Activated T-cell treated with anti-CD3 and anti-CD28 coated beads, Interleukin-2, amount 50 U/mL, for 72 hours (primary cell): ENCODE measurements around the gene CD70. TPM values are rescaled to one million over a fixed set of nuclear protein-coding genes. Genes with fewer than 3 reads are reported as not detected.
"Not testable (repeated sequence)": the region's sequence is repeated elsewhere in the genome, so short reads cannot be mapped to it uniquely, and the experiment has no call there.

Source experiments
- ATAC-seq, 2 donors: fragments of 150-1000 bp; cut with Tn5 transposase; replicated peaks in 1 of 2; 2 replicates each; pipeline ENCODE4 v1.10.0; 2021; ENCODE audit warnings: moderate library complexity in 2 of 2, mild to moderate bottlenecking in 1 of 2
- DNase-seq, 2 donors: peaks; one replicate each; pipeline ENCODE4 v3.0.0; 2021 to 2022; ENCODE audit warnings: mixed read lengths in 1 of 2
- H3K27ac Mint-ChIP-seq: one replicate; pipeline ENCODE4 v1.8.0; 2022; ENCODE audit warnings: mild to moderate bottlenecking, moderate library complexity, mixed read lengths
- H3K27me3 Mint-ChIP-seq: one replicate; pipeline ENCODE4 v1.8.0; 2022; ENCODE audit warnings: low read depth, mixed read lengths
- H3K36me3 Mint-ChIP-seq, 2 donors: one replicate each; pipeline ENCODE4 v1.8.0; 2022; ENCODE audit warnings: mixed read lengths in 2 of 2, mild to moderate bottlenecking in 1 of 2; ENCODE audit not compliant: insufficient read depth in 2 of 2
- H3K4me1 Mint-ChIP-seq: one replicate; pipeline ENCODE4 v1.8.0; 2022; ENCODE audit warnings: low read depth, mixed read lengths
- H3K4me3 Mint-ChIP-seq, 2 donors: one replicate each; pipeline ENCODE4 v1.8.0; 2022; ENCODE audit warnings: mild to moderate bottlenecking in 2 of 2, mixed read lengths in 2 of 2, moderate library complexity in 2 of 2
- H3K9me3 Mint-ChIP-seq, 2 donors: one replicate each; pipeline ENCODE4 v1.8.0; 2022; ENCODE audit warnings: mixed read lengths in 2 of 2
- total RNA-seq, 2 donors: library from RNA; stranded (reverse); gene quantifications; one replicate each; pipeline ENCODE4 v1.2.3, GENCODE V29; 2022

Gene CD70
- total RNA-seq, 2 donors from 2014 or later, result 25.0 to 31.5 TPM

DNA sequence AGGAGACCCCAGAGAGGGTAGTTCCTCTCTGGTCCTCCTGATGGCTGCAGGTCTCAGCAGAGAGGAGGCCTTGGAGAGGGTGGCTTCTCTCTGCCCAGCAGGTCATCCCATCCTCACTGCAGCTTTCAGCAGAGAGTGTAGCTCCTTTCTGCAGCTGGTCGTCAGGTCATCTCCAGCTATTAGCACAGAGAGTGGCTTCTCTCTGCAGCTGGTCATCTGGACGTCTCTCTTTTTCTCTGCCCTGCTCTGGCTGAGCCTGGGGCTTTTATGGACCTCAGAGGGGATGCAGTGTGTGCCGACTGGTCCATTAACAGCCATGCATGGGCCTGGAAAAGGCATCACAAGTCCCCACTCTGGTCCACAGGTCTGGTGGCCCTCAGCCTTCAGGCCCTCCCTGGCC is 39.9 kb downstream of the CD70 start:
- no peak overlapping the region for H3K4me3 Mint-ChIP-seq
- peaks cover 0 to 3% of the 10 kb centered on the region in 2 donors for H3K9me3 Mint-ChIP-seq
- ATAC-seq (no peak), DNase-seq (no peak)
- H3K4me1 Mint-ChIP-seq, result peaks cover 12% of the 10 kb centered on the region
- no peak overlapping the region for H3K27ac Mint-ChIP-seq
- no peaks in the 10 kb centered on the region for H3K27me3 Mint-ChIP-seq
- no peaks in the 10 kb centered on the region for H3K36me3 Mint-ChIP-seq

GRCh38 chr19:6550679-6551078 is 40.3 kb downstream of the CD70 start:
- H3K27ac Mint-ChIP-seq, H3K36me3 Mint-ChIP-seq, H3K9me3 Mint-ChIP-seq, DNase-seq, H3K27me3 Mint-ChIP-seq, ATAC-seq, H3K4me3 Mint-ChIP-seq: not testable (repeated sequence)
- H3K4me1 Mint-ChIP-seq, result peaks cover 12% of the 10 kb centered on the region

DNA sequence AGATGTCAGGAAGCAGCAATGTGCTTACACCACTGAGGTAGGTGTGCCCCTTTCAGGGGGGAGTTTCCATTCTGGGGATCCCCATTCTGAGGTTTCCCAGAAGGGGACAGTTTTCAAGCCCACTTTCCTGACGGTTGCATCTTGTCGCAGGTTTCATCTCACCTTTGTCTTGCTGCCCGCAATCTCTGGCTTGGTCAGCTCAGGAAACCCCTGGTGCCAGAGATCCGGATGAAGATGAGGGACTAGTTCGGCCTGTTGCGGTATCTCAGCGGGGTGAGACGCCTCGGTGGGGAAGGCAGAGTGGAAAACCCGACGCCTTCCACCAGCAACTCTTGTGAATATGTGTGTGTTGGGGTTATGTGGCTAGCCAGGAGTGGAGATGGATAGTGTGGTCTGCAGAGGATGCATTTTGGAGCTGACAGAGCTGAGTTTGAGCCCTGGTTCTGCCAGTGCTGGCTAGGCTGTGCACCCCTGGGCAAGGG is 47.0 kb downstream of the CD70 start:
- DNase-seq, result peak in 1 of 2 donors; percentile 13
- no peaks in the 10 kb centered on the region for H3K27me3 Mint-ChIP-seq
- no peaks in the 10 kb centered on the region for H3K36me3 Mint-ChIP-seq
- ATAC-seq, result peak; percentile 34 to 39
- peaks cover 12% of the 10 kb centered on the region for H3K4me1 Mint-ChIP-seq
- peak overlapping the region in 1 of 2 donors; percentile 21 for H3K4me3 Mint-ChIP-seq
- H3K27ac Mint-ChIP-seq, result no peak overlapping the region
- peaks cover 0 to 3% of the 10 kb centered on the region in 2 donors for H3K9me3 Mint-ChIP-seq

DNA sequence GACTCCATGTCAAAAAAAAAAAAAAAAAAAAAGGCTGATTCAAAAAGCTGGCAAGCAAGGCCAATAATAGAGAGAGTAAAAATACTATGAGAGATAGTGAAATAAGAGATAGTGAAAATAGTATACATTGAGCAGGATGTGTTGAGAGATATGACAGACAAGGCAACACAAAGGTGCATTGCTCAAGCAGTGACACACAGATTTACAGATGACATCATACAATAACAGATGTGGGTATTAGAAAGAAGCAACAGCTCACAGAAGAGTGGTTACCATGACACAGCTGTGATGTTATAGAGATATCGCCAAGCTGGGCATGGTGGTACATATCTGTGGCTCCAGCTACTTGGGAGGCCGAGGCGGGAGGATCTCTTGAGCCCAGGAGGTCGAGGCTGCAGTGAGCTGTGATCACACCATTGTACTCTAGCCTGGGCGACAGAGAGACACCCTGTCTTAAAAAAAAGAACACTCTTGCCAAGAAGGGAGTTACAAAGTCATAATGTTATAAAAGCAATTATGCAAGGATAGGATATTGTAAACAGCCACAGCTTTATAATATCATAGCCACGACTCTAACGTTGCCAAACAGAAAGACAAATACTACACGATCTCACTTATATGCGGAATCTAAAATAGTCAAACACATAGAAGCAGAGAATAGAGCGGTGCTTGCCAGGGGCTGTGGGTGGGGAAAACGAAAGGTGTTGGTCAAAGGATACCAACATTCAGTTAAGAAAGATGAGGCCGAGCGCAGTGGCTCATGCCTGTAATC is 49.8 kb downstream of the CD70 start:
- Mint-ChIP-seq H3K27ac (no peak overlapping the region), H3K9me3 (no peaks in the 10 kb centered on the region), H3K4me3 (no peak overlapping the region), H3K27me3 (no peaks in the 10 kb centered on the region), H3K4me1 (peaks cover 31% of the 10 kb centered on the region), H3K36me3 (no peaks in the 10 kb centered on the region)
- ATAC-seq (no peak), DNase-seq (no peak)

GRCh38 chr19:6539514-6539913 is 51.4 kb downstream of the CD70 start:
- no peaks in the 10 kb centered on the region for H3K9me3 Mint-ChIP-seq
- peaks cover 39% of the 10 kb centered on the region for H3K4me1 Mint-ChIP-seq

More at GRCh38 chr19:6539514-6539913, 51.4 kb downstream of the CD70 start:
- peaks cover 0 to 3% of the 10 kb centered on the region in 2 donors for H3K36me3 Mint-ChIP-seq
- ATAC-seq (no peak), DNase-seq (no peak)
- H3K27ac Mint-ChIP-seq, result no peak overlapping the region
- H3K27me3 Mint-ChIP-seq, result no peaks in the 10 kb centered on the region
- no peak overlapping the region for H3K4me3 Mint-ChIP-seq

Other genes starting within 250 kb of the CD70 start
- 100 to 1,000 TPM; 147 to 168 TPM for gene CLPP, start 229.6 kb downstream of the CD70 start, total RNA-seq
- 10 to 100 TPM; 60.5 to 65.2 TPM for gene ALKBH7, start 218.4 kb downstream of the CD70 start, total RNA-seq
- 1 to 10 TPM; 2.4 to 3.1 TPM for gene PSPN, start 215.2 kb downstream of the CD70 start, total RNA-seq
- gene GTF2F1, start 198.0 kb downstream of the CD70 start, total RNA-seq, result 10 to 100 TPM; 78.9 to 87.5 TPM
- gene KHSRP, start 166.3 kb downstream of the CD70 start, total RNA-seq, result 100 to 1,000 TPM; 253 to 311 TPM
- under 1 TPM; 0.16 to 0.58 TPM for gene SLC25A41, start 157.4 kb downstream of the CD70 start, total RNA-seq
- 10 to 100 TPM; 24.6 to 26.3 TPM for gene SLC25A23, start 131.4 kb downstream of the CD70 start, total RNA-seq
- 1 to 10 TPM; 3.9 to 5.0 TPM for gene CRB3, start 126.9 kb downstream of the CD70 start, total RNA-seq
- 100 to 1,000 TPM in 1 of 2 donors, 10 to 100 TPM in 1; 92.1 to 105 TPM for gene DENND1C, start 109.4 kb downstream of the CD70 start, total RNA-seq
- gene TUBB4A, start 88.8 kb downstream of the CD70 start, total RNA-seq, result 10 to 100 TPM in 1 of 2 donors, 1 to 10 TPM in 1; 8.7 to 11.9 TPM
- 1 to 10 TPM; 3.4 to 6.3 TPM for gene TNFSF9, start 60.1 kb downstream of the CD70 start, total RNA-seq
- 10 to 100 TPM; 23.1 to 25.4 TPM for gene TNFSF14, start 79.0 kb upstream of the CD70 start, total RNA-seq
- 1 to 10 TPM; 1.8 to 2.5 TPM for gene C3, start 129.5 kb upstream of the CD70 start, total RNA-seq
- 100 to 1,000 TPM; 130 to 162 TPM for gene GPR108, start 146.4 kb upstream of the CD70 start, total RNA-seq
- gene TRIP10, start 148.5 kb upstream of the CD70 start, total RNA-seq, result 10 to 100 TPM; 49.0 to 68.4 TPM
- gene SH2D3A, start 176.3 kb upstream of the CD70 start, total RNA-seq, result 10 to 100 TPM; 19.9 to 24.5 TPM
- gene VAV1, start 181.6 kb upstream of the CD70 start, total RNA-seq, result 100 to 1,000 TPM; 111 to 114 TPM